M059J (cell line): ENCODE measurements around the gene PINLYP. TPM values are rescaled to one million over a fixed set of nuclear protein-coding genes. Genes with fewer than 3 reads are reported as not detected.
A peak's percentile ranks its signal among the peaks of the same experiment; 100 is the strongest.

Experiments used
- DNase-seq: peaks from one replicate; pipeline ENCODE4 v3.0.0-alpha.2; 2012; ENCODE audit warnings: low read depth
- total RNA-seq: library from RNA; depleted of rRNA; stranded (reverse); fragments of >200 nt; shearing (Covaris generic); gene quantifications from 2 replicates; pipeline ENCODE4 v1.2.3, GENCODE V29; 2014

The PINLYP gene
- total RNA-seq, 1 experiment from 2014 or later, result 2.5 TPM

- DNase-seq, result no peak
Observed at GRCh38 chr19:43605875-43606568, 30.4 kb downstream of the PINLYP start.

- DNase-seq, result no peak
Observed at GRCh38 chr19:43606569-43607229, 31.1 kb downstream of the PINLYP start.

- no peak for DNase-seq
Observed at GRCh38 chr19:43607238-43608205, 31.9 kb downstream of the PINLYP start.

GRCh38 chr19:43609872-43610271 is 34.3 kb downstream of the PINLYP start:
- no peak for DNase-seq

- DNase-seq, result peak; percentile 59
Observed at GRCh38 chr19:43610493-43610892, 34.9 kb downstream of the PINLYP start.

GRCh38 chr19:43611788-43612187 is 36.2 kb downstream of the PINLYP start, which contains the start of gene SRRM5:
SRRM5 (plus strand) TSS chr19:43612088; CDS start chr19:43612122, 34 bp downstream.
- DNase-seq, result no peak

- no peak for DNase-seq
Observed at GRCh38 chr19:43612374-43612773, 36.8 kb downstream of the PINLYP start.

- no peak for DNase-seq
Observed at GRCh38 chr19:43616306-43616705, 40.7 kb downstream of the PINLYP start.

GRCh38 chr19:43616954-43617353 is 41.4 kb downstream of the PINLYP start:
- no peak for DNase-seq

- no peak for DNase-seq
Observed at GRCh38 chr19:43618921-43619261, 43.3 kb downstream of the PINLYP start.

- DNase-seq, result peak; percentile 85
Observed at GRCh38 chr19:43619262-43620060, 43.9 kb downstream of the PINLYP start, which contains the start of gene ZNF428. ZNF428 (minus strand) TSS chr19:43619629; CDS start chr19:43614304, 5,325 bp downstream.

- DNase-seq, result no peak
Observed at GRCh38 chr19:43620061-43621001, 44.7 kb downstream of the PINLYP start.

GRCh38 chr19:43622070-43622469 is 46.5 kb downstream of the PINLYP start:
- no peak for DNase-seq

- DNase-seq, result no peak
Observed at GRCh38 chr19:43622956-43623355, 47.4 kb downstream of the PINLYP start.

- DNase-seq, result no peak
Observed at GRCh38 chr19:43623889-43624670, 48.5 kb downstream of the PINLYP start.

- no peak for DNase-seq
Observed at GRCh38 chr19:43624933-43625332, 49.3 kb downstream of the PINLYP start.

- no peak for DNase-seq
Observed at GRCh38 chr19:43625918-43626579, 50.4 kb downstream of the PINLYP start.

- no peak for DNase-seq
Observed at GRCh38 chr19:43626838-43627237, 51.2 kb downstream of the PINLYP start.
